Measurements from ENCODE around the gene BRF1. TPM values are rescaled to one million over a fixed set of nuclear protein-coding genes. Genes with fewer than 3 reads are reported as not detected.
"Not testable (repeated sequence)": the region's sequence is repeated elsewhere in the genome, so short reads cannot be mapped to it uniquely, and the experiment has no call there.

Gene BRF1
- total RNA-seq, 1 donor from 2014 or later = 47.7 TPM

DNA sequence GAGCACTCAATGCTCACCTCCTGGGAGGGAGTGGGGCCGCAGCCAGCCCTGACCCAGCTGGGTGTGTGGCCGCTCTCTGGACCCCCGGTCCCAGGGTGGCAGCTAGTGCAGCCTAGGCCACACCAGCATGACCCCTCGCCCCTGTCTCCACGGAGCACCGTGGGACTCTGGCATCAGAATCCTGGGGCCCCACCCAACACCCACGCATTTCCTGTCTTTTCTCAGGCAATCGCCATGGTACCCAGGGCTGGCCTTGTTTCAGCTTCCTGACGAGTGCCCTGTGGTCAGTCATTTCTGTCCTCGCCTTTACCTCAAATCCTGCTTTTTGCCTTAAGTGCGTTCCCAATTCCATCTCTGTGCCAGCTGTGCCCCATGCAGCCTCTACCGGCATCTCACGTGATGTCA, 29.7 kb upstream of the BRF1 start:
- no peak for TF ChIP-seq CTCF (conservative IDR thresholded peaks at IDR 0.05)
- H3K4me1 Mint-ChIP-seq (ENCODE audit: unreplicated experiment) = peaks cover 24% of the 10 kb centered on the region
- no peak overlapping the region for H3K27ac Mint-ChIP-seq
- H3K27me3 Mint-ChIP-seq = no peaks in the 10 kb centered on the region
- no peak overlapping the region for H3K4me3 Mint-ChIP-seq
- no peak for DNase-seq (ENCODE audit: extremely low spot score, unreplicated experiment)
- H3K36me3 Mint-ChIP-seq = no peaks in the 10 kb centered on the region
- no peaks in the 10 kb centered on the region for H3K9me3 Mint-ChIP-seq

GRCh38 chr14:105329411-105330150, 28.8 kb upstream of the BRF1 start:
- Mint-ChIP-seq H3K4me1 (ENCODE audit: unreplicated experiment) (peaks cover 24% of the 10 kb centered on the region), H3K4me3 (no peak overlapping the region), H3K27ac (no peak overlapping the region), H3K9me3 (no peaks in the 10 kb centered on the region), H3K27me3 (no peaks in the 10 kb centered on the region), H3K36me3 (no peaks in the 10 kb centered on the region)
- DNase-seq (ENCODE audit: extremely low spot score, unreplicated experiment) = no peak
- TF ChIP-seq CTCF (conservative IDR thresholded peaks at IDR 0.05) = no peak

DNA sequence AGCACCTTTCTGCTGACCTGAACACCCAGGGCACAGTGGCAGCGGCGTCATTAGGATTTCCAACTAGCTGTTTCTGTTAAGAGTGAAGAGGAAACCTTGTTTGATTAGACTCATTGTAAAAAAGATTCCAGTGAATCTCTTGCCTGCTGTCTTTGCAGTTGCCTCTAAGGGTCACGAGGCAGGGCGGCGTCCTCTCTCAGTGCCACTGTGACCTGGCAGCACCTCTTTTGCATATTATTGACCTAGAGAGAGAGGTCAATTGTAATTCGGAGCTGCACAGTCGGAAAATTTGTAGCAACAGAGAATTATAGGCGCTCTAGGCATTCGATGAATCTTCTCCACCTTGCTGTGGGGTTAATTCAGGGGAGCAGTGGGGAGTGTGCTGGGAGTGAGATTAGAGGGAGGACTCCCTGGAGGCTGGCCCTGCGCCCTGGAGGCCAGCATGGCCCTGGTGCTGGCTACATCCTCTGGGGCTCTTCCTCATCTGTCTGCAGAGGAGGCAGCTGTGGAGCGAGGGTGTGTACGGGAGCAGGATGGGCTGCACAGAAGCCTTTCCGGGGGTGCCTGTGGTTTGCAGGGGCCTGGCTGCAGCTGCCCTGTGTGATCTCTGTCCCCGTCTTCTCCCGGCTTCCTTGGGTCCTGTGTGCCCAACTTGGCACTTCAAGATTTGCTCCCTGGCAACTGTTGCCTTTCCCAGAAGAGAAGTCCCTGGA, 28.0 kb upstream of the BRF1 start:
- H3K4me1 Mint-ChIP-seq (ENCODE audit: unreplicated experiment) = peaks cover 24% of the 10 kb centered on the region
- no peaks in the 10 kb centered on the region for H3K9me3 Mint-ChIP-seq
- no peak for TF ChIP-seq CTCF (conservative IDR thresholded peaks at IDR 0.05)
- H3K27ac Mint-ChIP-seq = no peak overlapping the region
- H3K36me3 Mint-ChIP-seq = no peaks in the 10 kb centered on the region
- H3K4me3 Mint-ChIP-seq = no peak overlapping the region
- H3K27me3 Mint-ChIP-seq = no peaks in the 10 kb centered on the region
- no peak for DNase-seq (ENCODE audit: extremely low spot score, unreplicated experiment)

DNA sequence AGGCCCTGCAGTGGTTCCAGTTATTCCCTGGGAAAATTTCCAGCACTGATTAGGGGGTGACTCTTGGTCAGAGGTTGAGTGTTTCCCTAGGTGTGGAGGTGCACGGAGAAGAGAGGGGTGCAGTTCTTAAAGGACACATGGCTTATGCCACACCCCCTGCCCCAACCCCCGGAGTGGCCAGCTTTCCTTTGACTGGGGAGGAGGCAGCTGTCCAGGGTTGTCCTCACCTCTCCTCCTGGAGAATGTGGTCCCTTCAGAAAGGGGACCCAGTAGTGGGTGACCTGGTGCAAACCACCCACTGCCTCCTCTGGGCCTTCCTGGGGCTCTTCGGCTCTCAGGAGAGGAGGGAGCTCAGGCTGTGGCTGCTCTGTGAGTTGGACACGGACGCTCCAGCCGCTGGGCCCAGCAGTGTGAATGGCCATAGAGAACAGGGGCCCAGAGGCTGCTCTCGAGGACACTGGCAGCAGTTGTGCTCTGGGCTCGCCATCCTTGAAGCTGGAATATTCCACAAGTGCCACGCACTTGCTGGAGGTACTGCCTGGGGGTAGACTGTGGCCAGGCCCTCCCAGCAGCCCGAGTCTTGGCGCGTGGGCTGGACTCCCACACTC, 27.4 kb upstream of the BRF1 start:
- Mint-ChIP-seq H3K27ac (no peak overlapping the region), H3K36me3 (no peaks in the 10 kb centered on the region), H3K4me1 (ENCODE audit: unreplicated experiment) (peaks cover 28% of the 10 kb centered on the region), H3K27me3 (no peaks in the 10 kb centered on the region), H3K4me3 (no peak overlapping the region), H3K9me3 (no peaks in the 10 kb centered on the region)
- TF ChIP-seq CTCF (conservative IDR thresholded peaks at IDR 0.05) = no peak
- DNase-seq (ENCODE audit: extremely low spot score, unreplicated experiment) = no peak

GRCh38 chr14:105327695-105328045, 26.9 kb upstream of the BRF1 start:
- not testable (repeated sequence) for H3K9me3 Mint-ChIP-seq; H3K4me3 Mint-ChIP-seq; H3K27ac Mint-ChIP-seq; DNase-seq (ENCODE audit: extremely low spot score, unreplicated experiment); H3K36me3 Mint-ChIP-seq; H3K27me3 Mint-ChIP-seq
- peaks cover 33% of the 10 kb centered on the region for H3K4me1 Mint-ChIP-seq (ENCODE audit: unreplicated experiment)
